Spleen (tissue), 7 donors: ENCODE results near the gene EPN3.
A peak's percentile ranks its signal among the peaks of the same experiment; 100 is the strongest.

Experiments used
- POLR2A ChIP-seq, 3 donors: fragments of 450-650 bp; IDR thresholded peaks; one replicate each; pipeline ENCODE4 v1.5.1; 2017; ENCODE audit warnings: antibody characterized with exemption in 3 of 3, mild to moderate bottlenecking in 1 of 3
- POLR2AphosphoS5 ChIP-seq, 3 donors: sonication (generic); formaldehyde crosslinking; IDR thresholded peaks; one replicate each; pipeline ENCODE4 v1.5.1; 2017; ENCODE audit warnings: antibody characterized with exemption in 3 of 3
- TF ChIP-seq, protein P1 (sequence below), 11 experiments: fragments of 200-600 bp in 7 of 11; fragments of 450-650 bp in 4 of 11; sonication (generic) in 4 of 11; IDR thresholded peaks in 8 of 11; conservative IDR thresholded peaks in 3 of 11; 1 replicate in 7 of 11; 2 replicates in 4 of 11; pipeline versions ENCODE4 v1.4.0 to v1.8.0; 2016 to 2021; ENCODE audit warnings: antibody characterized with exemption in 11 of 11, inconsistent platforms in 4 of 11, mild to moderate bottlenecking in 1 of 11
- donor health status: DM: no; HTN: no; CAD: no; lungs with moderate emphysema.
- donor health status: DM: no; HTN: no; CAD: no.
- donor health status: DM: no; HTN: no; CAD: no.

DNA sequence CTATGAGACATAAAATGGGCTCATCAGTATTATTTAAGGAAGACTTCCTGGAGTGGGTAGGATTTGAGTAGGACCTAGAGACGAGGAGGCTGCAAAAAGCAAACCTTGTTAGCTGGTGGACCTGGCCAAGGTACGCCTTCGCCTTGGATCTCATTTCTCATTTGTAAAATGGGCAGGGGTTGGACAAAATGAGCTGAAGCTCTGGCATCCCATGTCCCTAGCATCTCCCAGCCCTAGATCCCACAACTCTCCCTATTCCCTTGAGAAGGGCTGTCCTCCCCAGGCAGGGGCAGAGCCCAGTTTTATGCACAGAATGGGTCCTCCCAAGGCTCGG, 14.1 kb downstream of the EPN3 start:
- TF ChIP-seq, protein P1, sequence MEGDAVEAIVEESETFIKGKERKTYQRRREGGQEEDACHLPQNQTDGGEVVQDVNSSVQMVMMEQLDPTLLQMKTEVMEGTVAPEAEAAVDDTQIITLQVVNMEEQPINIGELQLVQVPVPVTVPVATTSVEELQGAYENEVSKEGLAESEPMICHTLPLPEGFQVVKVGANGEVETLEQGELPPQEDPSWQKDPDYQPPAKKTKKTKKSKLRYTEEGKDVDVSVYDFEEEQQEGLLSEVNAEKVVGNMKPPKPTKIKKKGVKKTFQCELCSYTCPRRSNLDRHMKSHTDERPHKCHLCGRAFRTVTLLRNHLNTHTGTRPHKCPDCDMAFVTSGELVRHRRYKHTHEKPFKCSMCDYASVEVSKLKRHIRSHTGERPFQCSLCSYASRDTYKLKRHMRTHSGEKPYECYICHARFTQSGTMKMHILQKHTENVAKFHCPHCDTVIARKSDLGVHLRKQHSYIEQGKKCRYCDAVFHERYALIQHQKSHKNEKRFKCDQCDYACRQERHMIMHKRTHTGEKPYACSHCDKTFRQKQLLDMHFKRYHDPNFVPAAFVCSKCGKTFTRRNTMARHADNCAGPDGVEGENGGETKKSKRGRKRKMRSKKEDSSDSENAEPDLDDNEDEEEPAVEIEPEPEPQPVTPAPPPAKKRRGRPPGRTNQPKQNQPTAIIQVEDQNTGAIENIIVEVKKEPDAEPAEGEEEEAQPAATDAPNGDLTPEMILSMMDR (IDR thresholded peaks at IDR 0.05 in 8 of 11, conservative IDR thresholded peaks at IDR 0.05 in 3 of 11): peak in 1 of 11 experiments; percentile 97
- TF ChIP-seq POLR2A (IDR thresholded peaks at IDR 0.05) (no peak), POLR2AphosphoS5 (IDR thresholded peaks at IDR 0.05) (no peak)
